Astrocyte of the spinal cord (primary cell): ENCODE results near the gene RNF220.
"Not testable (repeated sequence)": the region's sequence is repeated elsewhere in the genome, so short reads cannot be mapped to it uniquely, and the experiment has no call there.

ENCODE experiments used
- DNase-seq: peaks from one replicate; pipeline ENCODE4 v3.0.0; 2011; ENCODE audit warnings: low read depth, low spot score
- H3K4me3 ChIP-seq: 2 replicates; pipeline ENCODE4 v1.5.1; 2011; ENCODE audit warnings: low read depth, mild to moderate bottlenecking, low read length, moderate library complexity
- CTCF ChIP-seq: IDR thresholded peaks from 2 replicates; pipeline ENCODE4 v1.5.1; 2012; ENCODE audit warnings: low read depth, mild to moderate bottlenecking, low read length, inconsistent platforms
- in situ Hi-C: cut with HindIII; loops from 2 replicates; pipeline ENCODE4 v1.10.0; 2017; ENCODE audit warnings: low sequenced_read_pairs

The RNF220 gene

GRCh38 chr1:44554706-44555105, 149.7 kb downstream of the RNF220 start:
- in situ Hi-C loops = no loop called here

GRCh38 chr1:44557778-44558177, 152.7 kb downstream of the RNF220 start:
- no peak overlapping the region for H3K4me3 ChIP-seq

More at GRCh38 chr1:44554706-44555105, 149.7 kb downstream of the RNF220 start:
- no peak for DNase-seq
- no peak for TF ChIP-seq CTCF
- H3K4me3 ChIP-seq = no peak overlapping the region

GRCh38 chr1:44558883-44559282, 153.8 kb downstream of the RNF220 start:
- TF ChIP-seq CTCF = no peak
- H3K4me3 ChIP-seq = no peak overlapping the region
- in situ Hi-C loops = no loop called here
- DNase-seq = no peak

More at GRCh38 chr1:44557778-44558177, 152.7 kb downstream of the RNF220 start:
- peak; percentile 25 for DNase-seq
- in situ Hi-C loops = no loop called here
- TF ChIP-seq CTCF = no peak

GRCh38 chr1:44559330-44559729, 154.3 kb downstream of the RNF220 start:
- H3K4me3 ChIP-seq = no peak overlapping the region
- in situ Hi-C loops = no loop called here
- no peak for DNase-seq
- no peak for TF ChIP-seq CTCF

GRCh38 chr1:44559913-44560312, 154.9 kb downstream of the RNF220 start:
- H3K4me3 ChIP-seq = no peak overlapping the region
- in situ Hi-C loops = no loop called here
- no peak for DNase-seq
- TF ChIP-seq CTCF = no peak

GRCh38 chr1:44560696-44561095, 155.6 kb downstream of the RNF220 start:
- in situ Hi-C loops, H3K4me3 ChIP-seq, DNase-seq: not testable (repeated sequence)

GRCh38 chr1:44565259-44565750, 160.2 kb downstream of the RNF220 start:
- no peak for TF ChIP-seq CTCF
- DNase-seq = no peak
- no peak overlapping the region for H3K4me3 ChIP-seq
- in situ Hi-C loops = no loop called here
